Measurements from ENCODE around the gene GDF15.

- TF ChIP-seq, protein P1, sequence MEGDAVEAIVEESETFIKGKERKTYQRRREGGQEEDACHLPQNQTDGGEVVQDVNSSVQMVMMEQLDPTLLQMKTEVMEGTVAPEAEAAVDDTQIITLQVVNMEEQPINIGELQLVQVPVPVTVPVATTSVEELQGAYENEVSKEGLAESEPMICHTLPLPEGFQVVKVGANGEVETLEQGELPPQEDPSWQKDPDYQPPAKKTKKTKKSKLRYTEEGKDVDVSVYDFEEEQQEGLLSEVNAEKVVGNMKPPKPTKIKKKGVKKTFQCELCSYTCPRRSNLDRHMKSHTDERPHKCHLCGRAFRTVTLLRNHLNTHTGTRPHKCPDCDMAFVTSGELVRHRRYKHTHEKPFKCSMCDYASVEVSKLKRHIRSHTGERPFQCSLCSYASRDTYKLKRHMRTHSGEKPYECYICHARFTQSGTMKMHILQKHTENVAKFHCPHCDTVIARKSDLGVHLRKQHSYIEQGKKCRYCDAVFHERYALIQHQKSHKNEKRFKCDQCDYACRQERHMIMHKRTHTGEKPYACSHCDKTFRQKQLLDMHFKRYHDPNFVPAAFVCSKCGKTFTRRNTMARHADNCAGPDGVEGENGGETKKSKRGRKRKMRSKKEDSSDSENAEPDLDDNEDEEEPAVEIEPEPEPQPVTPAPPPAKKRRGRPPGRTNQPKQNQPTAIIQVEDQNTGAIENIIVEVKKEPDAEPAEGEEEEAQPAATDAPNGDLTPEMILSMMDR (conservative IDR thresholded peaks at IDR 0.05) = no peak
- no peak for TF ChIP-seq ZFX (IDR thresholded peaks at IDR 0.05)
Observed at GRCh38 chr19:18340990-18341868, 44.7 kb upstream of the GDF15 start.
